ENCODE data around the gene PA2G4. TPM values are rescaled to one million over a fixed set of nuclear protein-coding genes. Genes with fewer than 3 reads are reported as not detected.

Gene PA2G4
- total and polyA plus RNA-seq, 11 donors: 62.4 to 187 (median 72.4) TPM

DNA sequence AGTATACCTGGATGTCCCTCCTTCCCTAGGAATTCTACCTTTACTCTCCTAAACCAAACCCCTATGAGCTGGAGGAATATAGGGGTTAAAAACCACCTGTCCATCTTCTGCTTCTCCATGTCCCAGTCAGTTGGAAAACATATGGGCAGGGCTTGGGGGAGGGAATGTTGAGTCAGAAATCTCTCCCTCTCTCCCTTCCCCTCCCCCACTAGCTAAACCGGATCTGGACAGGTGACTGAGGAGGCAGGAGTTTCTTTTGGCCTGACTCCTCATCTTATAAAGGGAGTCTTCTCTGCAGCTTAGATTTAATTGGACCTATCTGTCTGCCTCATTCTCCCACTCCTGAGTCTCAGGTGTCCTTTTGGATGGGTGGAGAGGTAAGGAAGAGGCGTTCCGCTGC, 18.3 kb upstream of the PA2G4 start:
- no peak overlapping the region for H3K4me3 ChIP-seq
- H3K36me3 ChIP-seq: no peaks in the 10 kb centered on the region
- 83 to 90% (median 87%) methylated on average over 3 of the region's 3 CpGs for WGBS, 4 donors
- TF ChIP-seq POLR2A (IDR thresholded peaks at IDR 0.05) (no peak), CTCF (IDR thresholded peaks at IDR 0.05) (no peak)
- H3K9me3 ChIP-seq: no peaks in the 10 kb centered on the region
- ATAC-seq: no peak
- H3K4me1 ChIP-seq: peaks cover 0 to 18% (median 1%) of the 10 kb centered on the region in 12 donors
- no peak for DNase-seq
- H3K27ac ChIP-seq: no peak overlapping the region
- peaks cover 0 to 1% (median 0%) of the 10 kb centered on the region in 9 donors for H3K27me3 ChIP-seq
- intact Hi-C loops (cut with DNase I): no loop called here

DNA sequence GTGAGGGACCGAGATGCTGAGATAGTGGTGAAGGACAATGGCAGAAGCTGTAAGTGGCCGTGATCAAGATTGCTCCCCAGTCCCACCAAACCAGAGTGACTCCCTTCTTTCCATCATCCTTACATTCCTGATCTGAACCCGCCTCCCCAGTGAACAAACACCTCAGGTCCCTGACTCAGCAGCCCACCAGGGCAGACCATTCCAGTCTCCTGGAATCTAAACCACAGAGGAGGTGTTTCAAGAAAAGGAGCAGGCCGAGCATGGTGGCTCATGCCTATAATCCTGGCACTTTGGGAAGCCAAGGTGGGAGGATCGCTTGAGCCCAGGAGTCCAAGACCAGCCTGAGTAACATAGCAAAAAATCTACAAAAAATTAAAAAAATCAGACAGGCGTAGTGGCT, 17.8 kb upstream of the PA2G4 start:
- Histone ChIP-seq H3K9me3 (no peaks in the 10 kb centered on the region), H3K27ac (peak overlapping the region in 3 of 12 donors; percentile 57 to 72 (median 69)), H3K4me3 (no peak overlapping the region), H3K27me3 (no peaks in the 10 kb centered on the region), H3K4me1 (peaks cover 0 to 13% (median 1%) of the 10 kb centered on the region in 12 donors), H3K36me3 (no peaks in the 10 kb centered on the region)
- ATAC-seq (no peak), DNase-seq (no peak)
- TF ChIP-seq CTCF (IDR thresholded peaks at IDR 0.05): no peak
- no peak for TF ChIP-seq POLR2A (IDR thresholded peaks at IDR 0.05)
- intact Hi-C loops (cut with DNase I): no loop called here
- WGBS, 4 donors: 74 to 89% (median 78%) methylated on average over 6 of the region's 6 CpGs

GRCh38 chr12:56087220-56087619, 17.1 kb upstream of the PA2G4 start:
- no peak for TF ChIP-seq POLR2A (IDR thresholded peaks at IDR 0.05)
- TF ChIP-seq CTCF (IDR thresholded peaks at IDR 0.05): no peak
- intact Hi-C loops (cut with DNase I): no loop called here
- no peaks in the 10 kb centered on the region for H3K36me3 ChIP-seq
- peaks cover 0 to 13% (median 1%) of the 10 kb centered on the region in 12 donors for H3K4me1 ChIP-seq
- H3K27me3 ChIP-seq: no peaks in the 10 kb centered on the region
- ATAC-seq (peak; percentile 93 to 97 (median 96)), DNase-seq (peak; percentile 82 to 93 (median 83))
- peak overlapping the region in 9 of 12 donors; percentile 41 to 72 (median 57) for H3K27ac ChIP-seq
- no peaks in the 10 kb centered on the region for H3K9me3 ChIP-seq
- 26 to 54% (median 49%) methylated on average over 6 of the region's 6 CpGs for WGBS, 4 donors
- no peak overlapping the region for H3K4me3 ChIP-seq

DNA sequence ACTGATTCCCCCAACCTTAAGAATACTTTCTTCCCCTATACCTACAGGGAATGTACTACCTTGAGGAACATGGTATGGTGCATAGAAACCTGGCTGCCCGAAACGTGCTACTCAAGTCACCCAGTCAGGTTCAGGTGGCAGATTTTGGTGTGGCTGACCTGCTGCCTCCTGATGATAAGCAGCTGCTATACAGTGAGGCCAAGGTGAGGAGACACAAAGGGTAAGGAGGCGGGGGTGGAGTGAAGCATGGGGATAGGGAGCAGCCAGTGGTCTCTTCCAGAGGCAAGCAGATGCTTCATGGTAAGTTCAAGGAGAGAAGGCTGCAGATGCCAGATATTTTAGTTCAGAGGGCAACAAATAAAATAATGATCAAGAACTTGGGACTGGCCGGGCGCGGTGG, 6.6 kb upstream of the PA2G4 start:
- Histone ChIP-seq H3K4me3 (no peak overlapping the region), H3K9me3 (no peaks in the 10 kb centered on the region), H3K4me1 (peaks cover 0 to 8% (median 0%) of the 10 kb centered on the region in 12 donors), H3K36me3 (no peaks in the 10 kb centered on the region), H3K27me3 (peaks cover 0 to 5% (median 0%) of the 10 kb centered on the region in 9 donors), H3K27ac (no peak overlapping the region)
- no peak for ATAC-seq
- intact Hi-C loops (cut with DNase I): loop anchor here in 1 of 10 donors (5.0 kb wide), 1 partner anchor 50 kb away; no protein-coding TSS in a partner anchor
- DNase-seq: no peak
- TF ChIP-seq POLR2A (IDR thresholded peaks at IDR 0.05): no peak
- TF ChIP-seq CTCF (IDR thresholded peaks at IDR 0.05): no peak
- WGBS, 4 donors: 84 to 93% (median 91%) methylated on average over 6 of the region's 6 CpGs

All from heart left ventricle (tissue), 16 donors.